GM19467 (cell line): ENCODE data around the gene SLC39A10.
"Not testable (repeated sequence)": the region's sequence is repeated elsewhere in the genome, so short reads cannot be mapped to it uniquely, and the experiment has no call there.

Experiments
- ATAC-seq: cut with Tn5 transposase; IDR thresholded peaks from one replicate; pipeline ENCODE4 v1.9.1; 2021; ENCODE audit warnings: mild to moderate bottlenecking, moderate library complexity; ENCODE audit not compliant: unreplicated experiment

SLC39A10 gene

GRCh38 chr2:195672674-195673073, 15.6 kb downstream of the SLC39A10 start:
- no peak for ATAC-seq

GRCh38 chr2:195674491-195675221, 17.6 kb downstream of the SLC39A10 start:
- no peak for ATAC-seq

- ATAC-seq, result no peak
Observed at GRCh38 chr2:195675783-195676427, 18.9 kb downstream of the SLC39A10 start.

DNA sequence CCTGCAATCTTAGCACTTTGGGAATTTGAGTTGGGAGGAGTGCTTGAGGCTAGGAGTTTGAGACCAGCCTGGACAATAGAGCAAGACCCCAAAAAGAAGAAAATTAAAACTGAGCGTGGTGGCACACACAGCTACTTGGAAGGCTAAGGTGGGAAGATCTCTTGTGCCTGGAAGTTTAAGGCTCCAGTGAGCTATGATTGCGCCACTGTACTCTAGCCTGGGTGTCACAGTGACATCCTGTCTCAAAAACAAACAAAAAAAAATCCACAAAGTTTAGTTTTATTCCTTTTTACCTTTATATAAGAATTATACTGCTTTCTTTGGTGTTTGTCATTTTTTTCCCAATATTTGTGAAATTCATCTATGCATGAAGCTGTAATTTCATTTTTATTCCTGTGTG, 20.3 kb downstream of the SLC39A10 start:
- no peak for ATAC-seq

DNA sequence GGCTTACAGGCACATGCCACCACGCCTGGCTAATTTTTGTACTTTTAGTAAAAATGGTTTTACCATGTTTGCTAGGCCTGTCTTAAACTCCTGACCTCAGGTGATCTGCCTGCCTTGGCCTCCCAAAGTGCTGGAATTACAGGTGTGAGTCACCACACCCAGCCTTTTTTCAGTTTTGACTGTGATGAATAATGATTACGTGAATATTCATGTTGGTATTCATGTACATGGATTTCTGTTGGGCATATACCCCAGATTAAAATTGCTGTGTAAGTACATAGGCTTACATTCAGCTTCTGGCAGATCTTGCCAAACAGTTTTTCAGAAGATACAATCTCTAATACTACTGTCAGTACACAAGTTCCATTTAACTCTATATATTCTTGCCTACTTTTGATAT, 20.9 kb downstream of the SLC39A10 start:
- ATAC-seq, result no peak

DNA sequence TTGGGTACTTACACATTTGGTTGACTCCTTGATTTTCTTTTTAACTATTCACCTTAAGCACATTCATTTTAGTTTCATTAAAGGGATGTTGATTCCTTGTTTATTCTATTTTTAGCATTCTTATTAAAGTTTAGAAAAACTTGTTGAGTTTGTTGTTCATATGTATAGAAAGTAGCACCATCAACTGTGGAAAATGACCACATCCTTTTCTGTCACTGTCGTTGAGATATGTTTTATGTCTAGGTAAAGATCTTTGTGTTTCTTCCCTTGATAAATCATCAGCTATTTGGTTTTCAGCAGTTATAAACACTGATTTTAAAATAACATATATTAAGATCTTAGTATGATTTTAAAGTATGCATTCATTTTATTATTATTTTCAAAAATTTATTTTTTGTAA, 25.1 kb downstream of the SLC39A10 start:
- ATAC-seq, result no peak

GRCh38 chr2:195683174-195683573, 26.1 kb downstream of the SLC39A10 start:
- no peak for ATAC-seq

DNA sequence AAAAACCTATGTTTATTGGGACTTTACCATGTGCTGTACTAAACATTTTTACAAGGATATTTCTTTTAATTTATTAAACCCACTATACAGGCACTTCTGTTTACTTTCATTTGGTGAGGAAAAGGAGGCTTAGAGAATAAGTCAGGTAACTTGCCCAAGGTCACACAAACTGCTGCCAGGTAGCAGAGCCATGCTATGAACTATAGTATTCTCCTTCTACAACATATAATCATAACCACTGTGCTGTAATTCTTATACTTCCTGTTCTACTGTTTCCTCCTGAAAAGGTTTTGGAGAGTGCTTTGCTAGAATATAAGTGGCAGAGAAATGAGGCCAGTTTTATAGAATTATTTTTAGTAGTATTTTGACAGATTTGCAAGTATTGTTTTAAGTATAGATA, 29.5 kb downstream of the SLC39A10 start:
- ATAC-seq, result no peak

- ATAC-seq, result no peak
Observed at GRCh38 chr2:195687320-195688086, 30.5 kb downstream of the SLC39A10 start.

- ATAC-seq, result not testable (repeated sequence)
Observed at GRCh38 chr2:195692531-195692930, 35.5 kb downstream of the SLC39A10 start.

GRCh38 chr2:195694553-195694952, 37.5 kb downstream of the SLC39A10 start:
- no peak for ATAC-seq

GRCh38 chr2:195695002-195695631, 38.1 kb downstream of the SLC39A10 start:
- no peak for ATAC-seq

DNA sequence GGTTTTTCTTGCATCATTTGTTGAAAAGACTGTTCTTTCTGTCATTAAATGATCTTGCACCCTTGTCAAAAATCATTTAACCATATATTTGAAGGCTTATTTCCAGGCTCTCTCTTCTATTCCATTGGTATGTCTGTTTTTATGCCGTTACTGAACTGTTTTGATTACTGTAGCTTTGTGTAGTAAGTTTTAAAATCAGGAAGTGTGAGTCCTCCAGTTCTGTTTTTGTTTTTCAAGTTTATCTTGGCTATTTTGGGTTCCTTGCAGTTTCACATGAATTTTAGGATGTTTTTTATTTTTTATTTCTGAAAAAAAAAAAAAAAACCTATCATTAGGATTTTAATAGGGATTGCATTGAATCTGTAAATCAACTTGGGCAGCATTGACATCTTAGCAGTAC, 39.0 kb downstream of the SLC39A10 start:
- no peak for ATAC-seq

DNA sequence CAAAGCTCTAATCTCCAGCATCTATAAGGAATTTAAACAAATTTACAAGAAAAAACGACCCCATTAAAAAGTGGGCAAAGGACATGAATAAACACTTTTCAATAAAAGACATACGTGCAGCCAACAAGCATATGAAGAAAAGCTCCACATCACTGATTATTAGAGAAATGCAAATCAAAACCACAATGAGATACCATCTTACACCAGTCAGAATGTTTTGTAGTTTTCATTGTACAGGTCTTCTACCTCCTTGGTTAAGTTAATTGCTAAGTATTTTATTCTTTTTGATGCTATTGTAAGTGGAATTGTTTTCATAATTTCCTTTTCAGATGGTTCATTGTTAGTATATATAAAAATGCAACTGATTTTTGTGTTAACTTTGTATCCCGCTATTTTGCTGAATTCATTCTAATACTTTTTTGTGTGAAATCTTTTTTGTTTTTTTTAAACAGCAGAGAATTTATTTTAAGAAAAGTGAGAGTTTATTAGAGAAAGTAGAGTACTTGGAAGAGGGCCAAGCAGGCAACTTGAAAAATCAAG, 40.7 kb downstream of the SLC39A10 start:
- no peak for ATAC-seq

DNA sequence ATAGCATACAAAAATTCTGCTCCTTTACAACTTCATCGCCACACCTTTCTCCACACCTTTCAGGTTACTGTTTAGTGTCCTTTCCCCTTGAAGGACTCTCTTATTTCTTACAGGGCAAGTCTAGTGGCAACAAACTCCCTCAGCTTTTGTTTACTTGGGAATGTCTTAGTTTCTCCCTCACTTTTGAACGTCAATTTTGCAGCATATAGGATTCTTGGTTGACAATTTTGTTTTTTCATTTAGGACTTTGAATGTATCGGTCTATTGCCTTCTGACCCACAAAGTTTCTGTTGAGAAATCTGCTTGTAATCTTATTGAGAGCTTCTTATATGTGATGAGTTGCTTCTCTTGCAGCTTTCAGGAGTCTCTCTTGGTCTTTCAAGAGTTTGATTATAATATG, 43.5 kb downstream of the SLC39A10 start:
- ATAC-seq, result no peak

GRCh38 chr2:195706161-195706900, 49.3 kb downstream of the SLC39A10 start:
- no peak for ATAC-seq

DNA sequence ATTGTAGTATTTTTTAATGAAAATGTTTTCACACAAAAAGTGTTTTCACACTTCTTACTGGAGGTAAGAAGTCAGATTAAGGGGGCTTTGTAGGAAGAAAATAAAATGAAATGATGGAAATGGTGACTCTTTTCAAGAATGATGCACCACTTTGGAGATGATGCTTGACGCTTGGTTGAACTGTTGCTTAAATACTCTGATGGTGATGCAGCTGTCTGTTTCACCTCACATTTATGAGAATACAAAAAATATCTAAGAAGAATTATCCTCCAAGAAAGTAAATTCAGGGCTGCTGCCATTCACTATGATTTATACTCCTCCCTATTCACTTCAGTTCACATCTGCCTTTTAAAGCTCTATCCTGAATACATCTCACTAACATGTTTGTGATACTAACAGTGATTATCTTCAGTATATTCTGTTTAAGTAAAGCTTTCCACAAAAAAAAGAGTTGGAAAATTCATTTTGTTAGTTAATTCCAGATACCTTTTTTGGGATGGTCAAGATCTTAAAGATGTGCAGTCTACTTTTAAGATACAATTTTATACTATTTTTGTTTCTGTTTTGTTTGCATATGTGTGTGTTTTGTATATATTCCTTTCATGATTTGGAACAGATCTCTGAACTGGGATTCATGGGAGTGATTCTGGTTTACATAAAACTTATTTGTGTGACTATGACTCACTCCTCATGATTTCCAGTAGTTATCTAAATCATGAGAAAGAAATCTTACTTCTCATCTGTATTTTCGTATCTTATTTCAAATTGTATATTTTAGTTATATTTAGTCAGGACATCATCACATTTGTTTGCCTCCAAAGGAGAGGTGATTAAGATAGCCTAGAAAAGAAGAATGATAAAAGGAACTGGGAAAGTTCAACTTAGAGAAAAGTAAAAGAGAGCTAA, 53.1 kb downstream of the SLC39A10 start:
- no peak for ATAC-seq

GRCh38 chr2:195711478-195711877, 54.5 kb downstream of the SLC39A10 start:
- no peak for ATAC-seq

GRCh38 chr2:195716466-195716865, 59.4 kb downstream of the SLC39A10 start:
- no peak for ATAC-seq
